GM12873 (cell line): Measurements from ENCODE around the gene GPR176.

Experiments
- CTCF ChIP-seq: IDR thresholded peaks from 2 replicates; pipeline ENCODE4 v1.5.1; 2012; ENCODE audit warnings: low read depth, mild to moderate bottlenecking, moderate library complexity, low read length, control low read depth; ENCODE audit not compliant: insufficient read depth; ENCODE audit errors: missing control alignments

Gene GPR176

GRCh38 chr15:39857132-39857531 lies 62.9 kb downstream of the GPR176 start:
- no peak for TF ChIP-seq CTCF

- TF ChIP-seq CTCF = no peak
Observed at GRCh38 chr15:39856357-39856756, 63.7 kb downstream of the GPR176 start.

- TF ChIP-seq CTCF = no peak
Observed at GRCh38 chr15:39855400-39855799, 64.7 kb downstream of the GPR176 start.

- no peak for TF ChIP-seq CTCF
Observed at GRCh38 chr15:39854161-39854560, 65.9 kb downstream of the GPR176 start.

GRCh38 chr15:39852250-39852649 lies 67.8 kb downstream of the GPR176 start:
- TF ChIP-seq CTCF = no peak

GRCh38 chr15:39851500-39852092 lies 68.5 kb downstream of the GPR176 start:
- TF ChIP-seq CTCF = no peak

GRCh38 chr15:39850436-39850835 lies 69.6 kb downstream of the GPR176 start:
- no peak for TF ChIP-seq CTCF
